ENCODE measurements around the gene HNRNPA0.

GRCh38 chr5:137733006-137733405 lies 21.2 kb downstream of the HNRNPA0 start:
- TF ChIP-seq CTCF (IDR thresholded peaks at IDR 0.05) = no peak
- no peak for TF ChIP-seq POLR2A (IDR thresholded peaks at IDR 0.05)

Data from Peyer's patch (tissue), 4 donors.